Muscle of leg (tissue), 11 donors: ENCODE results near the gene BTRC. TPM values are rescaled to one million over a fixed set of nuclear protein-coding genes. Genes with fewer than 3 reads are reported as not detected.
"Not testable (repeated sequence)": the region's sequence is repeated elsewhere in the genome, so short reads cannot be mapped to it uniquely, and the experiment has no call there.

ENCODE experiments used
- DNase-seq: peaks from one replicate; pipeline ENCODE4 v3.0.0; 2013
- H3K27ac ChIP-seq: one replicate; pipeline ENCODE4 v1.5.1; 2013; ENCODE audit warnings: mild to moderate bottlenecking, low read length, control low read depth
- H3K27me3 ChIP-seq: one replicate; pipeline ENCODE4 v1.6.1; 2013; ENCODE audit warnings: low read length; ENCODE audit not compliant: control insufficient read depth, insufficient read depth
- H3K36me3 ChIP-seq: one replicate; pipeline ENCODE4 v1.6.1; 2013; ENCODE audit warnings: low read length; ENCODE audit not compliant: control insufficient read depth, insufficient read depth
- H3K4me1 ChIP-seq: one replicate; pipeline ENCODE4 v1.6.1; 2013; ENCODE audit warnings: low read length; ENCODE audit not compliant: control insufficient read depth, insufficient read depth
- H3K4me3 ChIP-seq: one replicate; pipeline ENCODE4 v1.5.1; 2013; ENCODE audit warnings: low read length, control low read depth
- H3K9me3 ChIP-seq: replicated peaks from 2 replicates; pipeline ENCODE4 v1.6.1; 2013; ENCODE audit warnings: low read depth, low read length; ENCODE audit not compliant: control insufficient read depth
- WGBS: methylation state at CpG from one replicate; pipeline ENCODE4 v1.1.5; 2013; ENCODE audit warnings: missing lambda C conversion rate; ENCODE audit not compliant: insufficient coverage; 5-methylcytosine and 5-hydroxymethylcytosine counted together
- polyA plus RNA-seq, 8 donors: library from polyadenylated mRNA; unstranded; fragments of 120-200 nt; gene quantifications; one replicate each; pipeline versions ENCODE4 v1.2.1 to v1.2.3, GENCODE V29; 2013; ENCODE audit warnings: inconsistent platforms in 1 of 8, low replicate concordance in 1 of 8; ENCODE audit not compliant: insufficient read length in 8 of 8, insufficient read depth in 1 of 8
- total RNA-seq: library from RNA; stranded (reverse); fragments of 120-200 nt; gene quantifications from one replicate; pipeline ENCODE4 v1.2.4, GENCODE V29; 2013

BTRC gene
- total and polyA plus RNA-seq, 9 donors = 14.3 to 27.4 (median 23.4) TPM

- H3K27ac ChIP-seq = no peak overlapping the region
- no peak for DNase-seq
- no peaks in the 10 kb centered on the region for H3K27me3 ChIP-seq
- peaks cover under 1% of the 10 kb centered on the region for H3K9me3 ChIP-seq
- H3K36me3 ChIP-seq = peaks cover 59% of the 10 kb centered on the region
- H3K4me1 ChIP-seq = no peaks in the 10 kb centered on the region
- 85% methylated on average over 5 of the region's 5 CpGs for WGBS
- no peak overlapping the region for H3K4me3 ChIP-seq
Observed at GRCh38 chr10:101578192-101578591, 224.2 kb downstream of the BTRC start.

GRCh38 chr10:101578803-101579515 lies 225.0 kb downstream of the BTRC start:
- Histone ChIP-seq H3K4me1 (no peaks in the 10 kb centered on the region), H3K27ac (no peak overlapping the region), H3K4me3 (no peak overlapping the region), H3K36me3 (peaks cover 66% of the 10 kb centered on the region), H3K27me3 (no peaks in the 10 kb centered on the region), H3K9me3 (no peaks in the 10 kb centered on the region)
- WGBS = 87% methylated on average over 12 of the region's 13 CpGs
- DNase-seq = no peak

- no peaks in the 10 kb centered on the region for H3K9me3 ChIP-seq
- H3K36me3 ChIP-seq = peaks cover 69% of the 10 kb centered on the region
- 95% methylated on average over 12 of the region's 12 CpGs for WGBS
- no peak overlapping the region for H3K4me3 ChIP-seq
- no peak overlapping the region for H3K27ac ChIP-seq
- no peaks in the 10 kb centered on the region for H3K27me3 ChIP-seq
- no peaks in the 10 kb centered on the region for H3K4me1 ChIP-seq
- no peak for DNase-seq
Observed at GRCh38 chr10:101579516-101579870, 225.5 kb downstream of the BTRC start.

GRCh38 chr10:101580486-101581399 lies 226.8 kb downstream of the BTRC start:
- H3K4me3 ChIP-seq = no peak overlapping the region
- no peak for DNase-seq
- H3K27me3 ChIP-seq = no peaks in the 10 kb centered on the region
- H3K36me3 ChIP-seq = peaks cover 78% of the 10 kb centered on the region
- no peaks in the 10 kb centered on the region for H3K9me3 ChIP-seq
- H3K4me1 ChIP-seq = no peaks in the 10 kb centered on the region
- WGBS = 83% methylated on average over 3 of the region's 10 CpGs
- H3K27ac ChIP-seq = no peak overlapping the region

- peaks cover 44% of the 10 kb centered on the region for H3K36me3 ChIP-seq
- H3K4me3 ChIP-seq = no peak overlapping the region
- WGBS = 95% methylated on average over 9 of the region's 9 CpGs
Observed at GRCh38 chr10:101585841-101586240, 231.9 kb downstream of the BTRC start.

GRCh38 chr10:101587725-101588653 lies 234.0 kb downstream of the BTRC start, which contains the start of the genes DPCD and POLL:
DPCD (plus strand) TSS chr10:101588321; CDS start chr10:101588337, 16 bp downstream.
POLL (minus strand) TSS chr10:101588257; CDS start chr10:101587360, 897 bp downstream.
- Histone ChIP-seq H3K27me3 (no peaks in the 10 kb centered on the region), H3K9me3 (no peaks in the 10 kb centered on the region), H3K4me3 (peak within 1 kb of the TSS; percentile 98), H3K36me3 (peaks cover 23% of the 10 kb centered on the region), H3K4me1 (peaks cover 17% of the 10 kb centered on the region), H3K27ac (peak within 1 kb of the TSS; percentile 88)
- WGBS = under 1% methylated on average over 32 of the region's 50 CpGs
- DNase-seq = peak; percentile 99

More at GRCh38 chr10:101585841-101586240, 231.9 kb downstream of the BTRC start:
- Histone ChIP-seq H3K9me3 (no peaks in the 10 kb centered on the region), H3K4me1 (peaks cover 17% of the 10 kb centered on the region), H3K27ac (no peak overlapping the region), H3K27me3 (no peaks in the 10 kb centered on the region)
- no peak for DNase-seq

- H3K27me3 ChIP-seq = no peaks in the 10 kb centered on the region
- no peak overlapping the region for H3K27ac ChIP-seq
- H3K9me3 ChIP-seq = no peaks in the 10 kb centered on the region
- no peak for DNase-seq
- H3K4me1 ChIP-seq = peaks cover 17% of the 10 kb centered on the region
- 79% methylated on average over 5 of the region's 5 CpGs for WGBS
- peaks cover 16% of the 10 kb centered on the region for H3K36me3 ChIP-seq
- peak overlapping the region; percentile 98 for H3K4me3 ChIP-seq
Observed at GRCh38 chr10:101588879-101589278, 234.9 kb downstream of the BTRC start.

- H3K36me3 ChIP-seq, H3K27me3 ChIP-seq, H3K4me3 ChIP-seq, H3K9me3 ChIP-seq, H3K27ac ChIP-seq: not testable (repeated sequence)
- peak; percentile 40 for DNase-seq
- H3K4me1 ChIP-seq = peaks cover 12% of the 10 kb centered on the region
- no CpG with 5 or more reads among the region's 2 CpGs for WGBS
Observed at GRCh38 chr10:101593331-101593730, 239.4 kb downstream of the BTRC start.

- H3K9me3 ChIP-seq = no peaks in the 10 kb centered on the region
- no peaks in the 10 kb centered on the region for H3K27me3 ChIP-seq
- peaks cover 5% of the 10 kb centered on the region for H3K4me1 ChIP-seq
- H3K36me3 ChIP-seq = peaks cover 8% of the 10 kb centered on the region
- H3K4me3 ChIP-seq = no peak overlapping the region
- H3K27ac ChIP-seq = no peak overlapping the region
- DNase-seq = peak; percentile 66
- WGBS = 20% methylated on average over 1 of the region's 13 CpGs
Observed at GRCh38 chr10:101595591-101596433, 241.8 kb downstream of the BTRC start.
